ENCODE measurements around the gene C19orf81. TPM values are rescaled to one million over a fixed set of nuclear protein-coding genes. Genes with fewer than 3 reads are reported as not detected.

Gene C19orf81
- total and polyA plus RNA-seq, 9 of the 15 experiments (the other 6 are each of a cell fraction or from before 2014, with no cell fraction given) = 2.5 to 42.9 (median 33.0) TPM; not detected in 4

DNA sequence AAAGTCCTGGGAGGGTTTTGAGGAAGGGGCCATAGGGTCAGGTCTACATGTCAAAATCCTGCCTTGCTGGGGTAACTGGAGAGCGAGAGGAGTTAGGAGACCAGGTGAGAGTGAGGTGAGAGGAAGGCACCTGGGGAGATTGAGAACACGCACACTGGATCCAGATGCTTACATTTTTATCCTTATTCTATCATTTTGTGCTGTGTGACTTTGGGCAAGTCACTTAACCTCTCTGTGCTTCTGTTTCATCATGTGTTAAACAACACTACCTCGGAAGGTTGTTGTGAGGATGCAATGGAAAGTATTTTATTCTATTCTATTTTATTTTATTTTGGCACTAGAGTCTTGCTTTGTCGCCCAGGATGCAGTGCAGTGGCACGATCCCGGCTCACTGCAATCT lies 3.5 kb downstream of the C19orf81 start (continued):
- TF ChIP-seq, protein P1, sequence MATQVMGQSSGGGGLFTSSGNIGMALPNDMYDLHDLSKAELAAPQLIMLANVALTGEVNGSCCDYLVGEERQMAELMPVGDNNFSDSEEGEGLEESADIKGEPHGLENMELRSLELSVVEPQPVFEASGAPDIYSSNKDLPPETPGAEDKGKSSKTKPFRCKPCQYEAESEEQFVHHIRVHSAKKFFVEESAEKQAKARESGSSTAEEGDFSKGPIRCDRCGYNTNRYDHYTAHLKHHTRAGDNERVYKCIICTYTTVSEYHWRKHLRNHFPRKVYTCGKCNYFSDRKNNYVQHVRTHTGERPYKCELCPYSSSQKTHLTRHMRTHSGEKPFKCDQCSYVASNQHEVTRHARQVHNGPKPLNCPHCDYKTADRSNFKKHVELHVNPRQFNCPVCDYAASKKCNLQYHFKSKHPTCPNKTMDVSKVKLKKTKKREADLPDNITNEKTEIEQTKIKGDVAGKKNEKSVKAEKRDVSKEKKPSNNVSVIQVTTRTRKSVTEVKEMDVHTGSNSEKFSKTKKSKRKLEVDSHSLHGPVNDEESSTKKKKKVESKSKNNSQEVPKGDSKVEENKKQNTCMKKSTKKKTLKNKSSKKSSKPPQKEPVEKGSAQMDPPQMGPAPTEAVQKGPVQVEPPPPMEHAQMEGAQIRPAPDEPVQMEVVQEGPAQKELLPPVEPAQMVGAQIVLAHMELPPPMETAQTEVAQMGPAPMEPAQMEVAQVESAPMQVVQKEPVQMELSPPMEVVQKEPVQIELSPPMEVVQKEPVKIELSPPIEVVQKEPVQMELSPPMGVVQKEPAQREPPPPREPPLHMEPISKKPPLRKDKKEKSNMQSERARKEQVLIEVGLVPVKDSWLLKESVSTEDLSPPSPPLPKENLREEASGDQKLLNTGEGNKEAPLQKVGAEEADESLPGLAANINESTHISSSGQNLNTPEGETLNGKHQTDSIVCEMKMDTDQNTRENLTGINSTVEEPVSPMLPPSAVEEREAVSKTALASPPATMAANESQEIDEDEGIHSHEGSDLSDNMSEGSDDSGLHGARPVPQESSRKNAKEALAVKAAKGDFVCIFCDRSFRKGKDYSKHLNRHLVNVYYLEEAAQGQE (IDR thresholded peaks at IDR 0.05; ENCODE audit: borderline replicate concordance) = no peak
- TF ChIP-seq, protein P1 (CRISPR knock-in tag; IDR thresholded peaks at IDR 0.05; ENCODE audit: low read depth) = no peak
- no peak for TF ChIP-seq RB1 (IDR thresholded peaks at IDR 0.05; ENCODE audit: low read depth)
- no peak for TF ChIP-seq SAP30 (IDR thresholded peaks at IDR 0.05; ENCODE audit: borderline replicate concordance, insufficient read depth, low read depth, low read length, poor library complexity, severe bottlenecking)
- TF ChIP-seq CHD4 (IDR thresholded peaks at IDR 0.05; ENCODE audit: insufficient read depth, insufficient replicate concordance, low read depth, low read length, poor library complexity, severe bottlenecking) = peak; percentile 69
- TF ChIP-seq RFX7 (CRISPR knock-in tag; IDR thresholded peaks at IDR 0.05) = no peak
- TF ChIP-seq HNRNPL (IDR thresholded peaks at IDR 0.05; ENCODE audit: low read depth, low read length) = no peak
- TF ChIP-seq HBP1 (CRISPR knock-in tag; IDR thresholded peaks at IDR 0.05) = no peak
- no peak for TF ChIP-seq MBD2 (IDR thresholded peaks at IDR 0.05; ENCODE audit: borderline replicate concordance, low read depth)
- TF ChIP-seq, protein P2, sequence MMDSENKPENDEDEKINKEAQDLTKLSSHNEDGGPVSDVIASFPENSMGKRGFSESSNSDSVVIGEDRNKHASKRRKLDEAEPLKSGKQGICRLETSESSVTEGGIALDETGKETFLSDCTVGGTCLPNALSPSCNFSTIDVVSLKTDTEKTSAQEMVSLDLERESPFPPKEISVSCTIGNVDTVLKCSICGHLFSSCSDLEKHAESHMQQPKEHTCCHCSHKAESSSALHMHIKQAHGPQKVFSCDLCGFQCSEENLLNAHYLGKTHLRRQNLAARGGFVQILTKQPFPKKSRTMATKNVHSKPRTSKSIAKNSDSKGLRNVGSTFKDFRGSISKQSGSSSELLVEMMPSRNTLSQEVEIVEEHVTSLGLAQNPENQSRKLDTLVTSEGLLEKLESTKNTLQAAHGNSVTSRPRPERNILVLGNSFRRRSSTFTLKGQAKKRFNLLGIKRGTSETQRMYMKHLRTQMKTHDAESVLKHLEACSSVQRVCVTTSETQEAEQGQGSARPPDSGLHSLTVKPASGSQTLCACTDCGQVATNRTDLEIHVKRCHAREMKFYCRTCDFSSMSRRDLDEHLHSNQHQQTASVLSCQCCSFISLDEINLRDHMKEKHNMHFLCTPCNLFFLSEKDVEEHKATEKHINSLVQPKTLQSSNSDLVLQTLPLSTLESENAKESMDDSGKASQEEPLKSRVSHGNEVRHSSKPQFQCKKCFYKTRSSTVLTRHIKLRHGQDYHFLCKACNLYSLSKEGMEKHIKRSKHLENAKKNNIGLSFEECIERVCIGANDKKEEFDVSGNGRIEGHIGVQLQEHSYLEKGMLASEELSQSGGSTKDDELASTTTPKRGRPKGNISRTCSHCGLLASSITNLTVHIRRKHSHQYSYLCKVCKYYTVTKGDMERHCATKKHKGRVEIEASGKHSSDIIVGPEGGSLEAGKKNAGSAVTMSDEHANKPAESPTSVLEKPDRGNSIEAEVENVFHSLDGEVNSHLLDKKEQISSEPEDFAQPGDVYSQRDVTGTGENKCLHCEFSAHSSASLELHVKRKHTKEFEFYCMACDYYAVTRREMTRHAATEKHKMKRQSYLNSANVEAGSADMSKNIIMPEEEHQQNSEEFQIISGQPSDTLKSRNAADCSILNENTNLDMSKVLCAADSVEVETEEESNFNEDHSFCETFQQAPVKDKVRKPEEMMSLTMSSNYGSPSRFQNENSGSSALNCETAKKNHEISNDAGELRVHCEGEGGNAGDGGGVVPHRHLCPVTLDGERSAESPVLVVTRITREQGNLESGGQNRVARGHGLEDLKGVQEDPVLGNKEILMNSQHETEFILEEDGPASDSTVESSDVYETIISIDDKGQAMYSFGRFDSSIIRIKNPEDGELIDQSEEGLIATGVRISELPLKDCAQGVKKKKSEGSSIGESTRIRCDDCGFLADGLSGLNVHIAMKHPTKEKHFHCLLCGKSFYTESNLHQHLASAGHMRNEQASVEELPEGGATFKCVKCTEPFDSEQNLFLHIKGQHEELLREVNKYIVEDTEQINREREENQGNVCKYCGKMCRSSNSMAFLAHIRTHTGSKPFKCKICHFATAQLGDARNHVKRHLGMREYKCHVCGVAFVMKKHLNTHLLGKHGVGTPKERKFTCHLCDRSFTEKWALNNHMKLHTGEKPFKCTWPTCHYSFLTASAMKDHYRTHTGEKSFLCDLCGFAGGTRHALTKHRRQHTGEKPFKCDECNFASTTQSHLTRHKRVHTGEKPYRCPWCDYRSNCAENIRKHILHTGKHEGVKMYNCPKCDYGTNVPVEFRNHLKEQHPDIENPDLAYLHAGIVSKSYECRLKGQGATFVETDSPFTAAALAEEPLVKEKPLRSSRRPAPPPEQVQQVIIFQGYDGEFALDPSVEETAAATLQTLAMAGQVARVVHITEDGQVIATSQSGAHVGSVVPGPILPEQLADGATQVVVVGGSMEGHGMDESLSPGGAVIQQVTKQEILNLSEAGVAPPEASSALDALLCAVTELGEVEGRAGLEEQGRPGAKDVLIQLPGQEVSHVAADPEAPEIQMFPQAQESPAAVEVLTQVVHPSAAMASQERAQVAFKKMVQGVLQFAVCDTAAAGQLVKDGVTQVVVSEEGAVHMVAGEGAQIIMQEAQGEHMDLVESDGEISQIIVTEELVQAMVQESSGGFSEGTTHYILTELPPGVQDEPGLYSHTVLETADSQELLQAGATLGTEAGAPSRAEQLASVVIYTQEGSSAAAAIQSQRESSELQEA (IDR thresholded peaks at IDR 0.05; ENCODE audit: low read depth) = no peak

Measured in K562 (cell line).